ENCODE results near the gene ANAPC7. TPM values are rescaled to one million over a fixed set of nuclear protein-coding genes. Genes with fewer than 3 reads are reported as not detected.

The ANAPC7 gene
- total and polyA plus RNA-seq, 2 of the 13 experiments (the other 11 are each of a cell fraction or from before 2014, with no cell fraction given): 40.0 to 69.1 TPM

DNA sequence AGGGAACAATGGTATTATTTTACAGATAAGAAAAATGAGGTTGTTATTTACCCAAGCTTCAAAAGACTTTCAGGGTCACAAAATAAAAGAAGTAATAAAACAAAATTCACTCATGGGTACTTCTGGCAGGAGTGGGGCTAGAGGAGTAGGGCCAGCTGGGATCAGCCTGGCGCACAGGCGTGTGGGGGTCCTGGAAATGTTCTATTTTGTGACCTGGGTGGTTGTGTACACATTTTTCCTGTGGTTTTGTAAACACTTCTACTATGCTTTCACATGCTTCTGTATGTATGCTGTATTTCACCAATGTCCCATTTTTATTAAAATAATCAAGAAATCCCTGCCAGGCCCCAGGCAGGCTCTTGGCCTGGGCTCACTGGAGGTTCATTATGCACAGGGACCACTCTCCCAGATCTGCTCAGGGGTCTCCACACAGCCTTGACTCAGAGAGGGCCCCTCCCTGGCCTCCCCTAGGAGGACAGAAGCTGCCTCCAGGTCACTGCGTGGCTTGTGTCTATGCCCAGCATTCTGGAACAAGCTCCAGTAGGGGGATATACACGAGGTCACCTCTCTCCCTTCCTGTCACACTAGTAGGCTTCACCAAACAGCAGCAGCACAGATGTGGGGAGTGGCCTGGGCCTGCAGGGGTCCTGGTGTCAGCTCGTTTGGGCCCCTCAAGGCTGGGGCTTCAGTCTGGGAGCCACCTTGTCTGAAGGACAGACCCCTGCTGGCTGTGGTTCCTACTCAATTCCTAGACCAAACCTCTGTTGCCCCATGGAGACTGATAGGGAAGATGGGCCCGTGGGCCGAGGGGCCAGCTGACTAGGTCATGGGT, 37.8 kb downstream of the ANAPC7 start:
- H4K20me1 ChIP-seq (ENCODE audit: insufficient read depth, low read length): no peaks in the 10 kb centered on the region
- peak; percentile 70 for ATAC-seq
- no peaks in the 10 kb centered on the region; a peak in 1 of 5 replicates for H3K27me3 ChIP-seq (ENCODE audit: control insufficient read depth in 1 of 2, insufficient read depth in 2 of 2, low read length in 2 of 2)
- H3K4me2 ChIP-seq (ENCODE audit: low read depth, low read length): peak overlapping the region; percentile 56
- TF ChIP-seq, protein P1, sequence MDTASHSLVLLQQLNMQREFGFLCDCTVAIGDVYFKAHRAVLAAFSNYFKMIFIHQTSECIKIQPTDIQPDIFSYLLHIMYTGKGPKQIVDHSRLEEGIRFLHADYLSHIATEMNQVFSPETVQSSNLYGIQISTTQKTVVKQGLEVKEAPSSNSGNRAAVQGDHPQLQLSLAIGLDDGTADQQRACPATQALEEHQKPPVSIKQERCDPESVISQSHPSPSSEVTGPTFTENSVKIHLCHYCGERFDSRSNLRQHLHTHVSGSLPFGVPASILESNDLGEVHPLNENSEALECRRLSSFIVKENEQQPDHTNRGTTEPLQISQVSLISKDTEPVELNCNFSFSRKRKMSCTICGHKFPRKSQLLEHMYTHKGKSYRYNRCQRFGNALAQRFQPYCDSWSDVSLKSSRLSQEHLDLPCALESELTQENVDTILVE (CRISPR knock-in tag; IDR thresholded peaks at IDR 0.05): no peak
- TF ChIP-seq, protein P2, sequence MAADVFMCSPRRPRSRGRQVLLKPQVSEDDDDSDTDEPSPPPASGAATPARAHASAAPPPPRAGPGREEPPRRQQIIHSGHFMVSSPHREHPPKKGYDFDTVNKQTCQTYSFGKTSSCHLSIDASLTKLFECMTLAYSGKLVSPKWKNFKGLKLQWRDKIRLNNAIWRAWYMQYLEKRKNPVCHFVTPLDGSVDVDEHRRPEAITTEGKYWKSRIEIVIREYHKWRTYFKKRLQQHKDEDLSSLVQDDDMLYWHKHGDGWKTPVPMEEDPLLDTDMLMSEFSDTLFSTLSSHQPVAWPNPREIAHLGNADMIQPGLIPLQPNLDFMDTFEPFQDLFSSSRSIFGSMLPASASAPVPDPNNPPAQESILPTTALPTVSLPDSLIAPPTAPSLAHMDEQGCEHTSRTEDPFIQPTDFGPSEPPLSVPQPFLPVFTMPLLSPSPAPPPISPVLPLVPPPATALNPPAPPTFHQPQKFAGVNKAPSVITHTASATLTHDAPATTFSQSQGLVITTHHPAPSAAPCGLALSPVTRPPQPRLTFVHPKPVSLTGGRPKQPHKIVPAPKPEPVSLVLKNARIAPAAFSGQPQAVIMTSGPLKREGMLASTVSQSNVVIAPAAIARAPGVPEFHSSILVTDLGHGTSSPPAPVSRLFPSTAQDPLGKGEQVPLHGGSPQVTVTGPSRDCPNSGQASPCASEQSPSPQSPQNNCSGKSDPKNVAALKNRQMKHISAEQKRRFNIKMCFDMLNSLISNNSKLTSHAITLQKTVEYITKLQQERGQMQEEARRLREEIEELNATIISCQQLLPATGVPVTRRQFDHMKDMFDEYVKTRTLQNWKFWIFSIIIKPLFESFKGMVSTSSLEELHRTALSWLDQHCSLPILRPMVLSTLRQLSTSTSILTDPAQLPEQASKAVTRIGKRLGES (CRISPR knock-in tag; IDR thresholded peaks at IDR 0.05; ENCODE audit: borderline replicate concordance): no peak
- TF ChIP-seq ZNF468 (CRISPR knock-in tag; IDR thresholded peaks at IDR 0.05) (no peak), ZNF878 (CRISPR knock-in tag; IDR thresholded peaks at IDR 0.05) (no peak), ZNF839 (CRISPR knock-in tag; IDR thresholded peaks at IDR 0.05; ENCODE audit: borderline replicate concordance) (0 out of 2 replicates have a peak, but pooled peaks have one; percentile 48), PHF5A (CRISPR knock-in tag; IDR thresholded peaks at IDR 0.05; ENCODE audit: low read depth, unreplicated experiment) (no peak), ZNF549 (CRISPR knock-in tag; IDR thresholded peaks at IDR 0.05) (no peak), NR2F1 (CRISPR knock-in tag; IDR thresholded peaks at IDR 0.05) (0 out of 4 replicates have a peak, but pooled peaks of 1 of the 2 experiments have one; percentile 18), THYN1 (CRISPR knock-in tag; IDR thresholded peaks at IDR 0.05; ENCODE audit: borderline replicate concordance, low read depth) (no peak)
- TF ChIP-seq, protein P3, sequence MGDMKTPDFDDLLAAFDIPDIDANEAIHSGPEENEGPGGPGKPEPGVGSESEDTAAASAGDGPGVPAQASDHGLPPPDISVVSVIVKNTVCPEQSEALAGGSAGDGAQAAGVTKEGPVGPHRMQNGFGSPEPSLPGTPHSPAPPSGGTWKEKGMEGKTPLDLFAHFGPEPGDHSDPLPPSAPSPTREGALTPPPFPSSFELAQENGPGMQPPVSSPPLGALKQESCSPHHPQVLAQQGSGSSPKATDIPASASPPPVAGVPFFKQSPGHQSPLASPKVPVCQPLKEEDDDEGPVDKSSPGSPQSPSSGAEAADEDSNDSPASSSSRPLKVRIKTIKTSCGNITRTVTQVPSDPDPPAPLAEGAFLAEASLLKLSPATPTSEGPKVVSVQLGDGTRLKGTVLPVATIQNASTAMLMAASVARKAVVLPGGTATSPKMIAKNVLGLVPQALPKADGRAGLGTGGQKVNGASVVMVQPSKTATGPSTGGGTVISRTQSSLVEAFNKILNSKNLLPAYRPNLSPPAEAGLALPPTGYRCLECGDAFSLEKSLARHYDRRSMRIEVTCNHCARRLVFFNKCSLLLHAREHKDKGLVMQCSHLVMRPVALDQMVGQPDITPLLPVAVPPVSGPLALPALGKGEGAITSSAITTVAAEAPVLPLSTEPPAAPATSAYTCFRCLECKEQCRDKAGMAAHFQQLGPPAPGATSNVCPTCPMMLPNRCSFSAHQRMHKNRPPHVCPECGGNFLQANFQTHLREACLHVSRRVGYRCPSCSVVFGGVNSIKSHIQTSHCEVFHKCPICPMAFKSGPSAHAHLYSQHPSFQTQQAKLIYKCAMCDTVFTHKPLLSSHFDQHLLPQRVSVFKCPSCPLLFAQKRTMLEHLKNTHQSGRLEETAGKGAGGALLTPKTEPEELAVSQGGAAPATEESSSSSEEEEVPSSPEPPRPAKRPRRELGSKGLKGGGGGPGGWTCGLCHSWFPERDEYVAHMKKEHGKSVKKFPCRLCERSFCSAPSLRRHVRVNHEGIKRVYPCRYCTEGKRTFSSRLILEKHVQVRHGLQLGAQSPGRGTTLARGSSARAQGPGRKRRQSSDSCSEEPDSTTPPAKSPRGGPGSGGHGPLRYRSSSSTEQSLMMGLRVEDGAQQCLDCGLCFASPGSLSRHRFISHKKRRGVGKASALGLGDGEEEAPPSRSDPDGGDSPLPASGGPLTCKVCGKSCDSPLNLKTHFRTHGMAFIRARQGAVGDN (CRISPR knock-in tag; IDR thresholded peaks at IDR 0.05): peak; percentile 43; the same call in 1 of the 2 replicates
- TF ChIP-seq, protein P4, sequence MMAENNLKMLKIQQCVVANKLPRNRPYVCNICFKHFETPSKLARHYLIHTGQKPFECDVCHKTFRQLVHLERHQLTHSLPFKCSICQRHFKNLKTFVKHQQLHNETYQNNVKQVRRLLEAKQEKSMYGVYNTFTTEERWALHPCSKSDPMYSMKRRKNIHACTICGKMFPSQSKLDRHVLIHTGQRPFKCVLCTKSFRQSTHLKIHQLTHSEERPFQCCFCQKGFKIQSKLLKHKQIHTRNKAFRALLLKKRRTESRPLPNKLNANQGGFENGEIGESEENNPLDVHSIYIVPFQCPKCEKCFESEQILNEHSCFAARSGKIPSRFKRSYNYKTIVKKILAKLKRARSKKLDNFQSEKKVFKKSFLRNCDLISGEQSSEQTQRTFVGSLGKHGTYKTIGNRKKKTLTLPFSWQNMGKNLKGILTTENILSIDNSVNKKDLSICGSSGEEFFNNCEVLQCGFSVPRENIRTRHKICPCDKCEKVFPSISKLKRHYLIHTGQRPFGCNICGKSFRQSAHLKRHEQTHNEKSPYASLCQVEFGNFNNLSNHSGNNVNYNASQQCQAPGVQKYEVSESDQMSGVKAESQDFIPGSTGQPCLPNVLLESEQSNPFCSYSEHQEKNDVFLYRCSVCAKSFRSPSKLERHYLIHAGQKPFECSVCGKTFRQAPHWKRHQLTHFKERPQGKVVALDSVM (CRISPR knock-in tag; IDR thresholded peaks at IDR 0.05): peak; percentile 92
- ChIA-PET POLR2A (no interaction called here), CTCF (ENCODE audit: low intra/inter-chr PET ratio, low total read pairs) (no interaction called here)
- no peaks in the 10 kb centered on the region for H3K9me3 ChIP-seq (ENCODE audit: low read length)
- 56% methylated on average over 4 of the region's 7 CpGs for WGBS (ENCODE audit: low lambda C conversion rate)
- peak overlapping the region; percentile 13; the same call in 1 of the 2 replicates for H3K9ac ChIP-seq (ENCODE audit: insufficient read depth, low read depth, low read length)
- in situ Hi-C loops (cut with HindIII; ENCODE audit: extremely low pct_ligation_motif_present, low pct_unique_long_range_greater_than_20kb): no loop called here
- H3K4me1 ChIP-seq (ENCODE audit: insufficient read depth, low read length): peaks cover 30% of the 10 kb centered on the region
- H3K27ac ChIP-seq (ENCODE audit: extremely low read length, insufficient read depth, low read length): no peak overlapping the region
- H2AFZ ChIP-seq (ENCODE audit: low read length): peak overlapping the region; percentile 84
- DNase-seq (ENCODE audit: low spot score): no peak
- FAIRE-seq: no peak
- no TSS peak for BruUV-seq (replicated peaks)
- intact Hi-C loops (cut with micrococcal nuclease; ENCODE audit: unreplicated experiment): no loop called here
- peak overlapping the region in 1 of 3 experiments; percentile 43; a peak in 1 of 6 replicates for H3K4me3 ChIP-seq (replicated peaks in 1 of 3; ENCODE audit: insufficient read depth in 1 of 3, low read depth in 2 of 3, low read length in 3 of 3)
- no peaks in the 10 kb centered on the region; a peak in 1 of 5 replicates for H3K36me3 ChIP-seq (replicated peaks in 1 of 2; ENCODE audit: control insufficient read depth in 1 of 2, insufficient read depth in 2 of 2, low read length in 2 of 2)
- no peaks in the 10 kb centered on the region for H3K79me2 ChIP-seq (ENCODE audit: insufficient read depth, low read length)

All from HepG2 (cell line).